Measurements from ENCODE around the gene GNAQ. TPM values are rescaled to one million over a fixed set of nuclear protein-coding genes. Genes with fewer than 3 reads are reported as not detected.

GNAQ gene
- polyA plus RNA-seq, 1 donor (not counting 4 experiments of a cell fraction or from before 2014, with no cell fraction given) = 64.3 TPM

GRCh38 chr9:78000221-78000620 lies 31.4 kb downstream of the GNAQ start:
- dilution Hi-C loops (cut with MboI; ENCODE audit: extremely low pct_ligation_motif_present, low sequenced_read_pairs) = no loop called here
- Histone ChIP-seq H3K4me3 (ENCODE audit: control insufficient read depth in 2 of 3, extremely low read depth in 1 of 3, insufficient read depth in 2 of 3, low read depth in 1 of 3, low read length in 3 of 3) (no peak overlapping the region), H3K9ac (ENCODE audit: control insufficient read depth, extremely low read depth, insufficient read depth, low read length) (no peak overlapping the region), H3K9me1 (ENCODE audit: control insufficient read depth, extremely low read depth, insufficient read depth, low read length) (no peaks in the 10 kb centered on the region), H3K4me1 (ENCODE audit: control insufficient read depth, extremely low read depth, insufficient read depth, low read length) (peaks cover 27% of the 10 kb centered on the region), H3K36me3 (ENCODE audit: control insufficient read depth in 2 of 2, extremely low read depth in 1 of 2, insufficient read depth in 2 of 2, low read length in 2 of 2) (peaks cover 0 to 6% of the 10 kb centered on the region in 2 experiments), H3K27me3 (ENCODE audit: control insufficient read depth, extremely low read depth, insufficient read depth, low read length) (no peaks in the 10 kb centered on the region), H3K9me3 (ENCODE audit: control insufficient read depth, low read depth, low read length) (no peaks in the 10 kb centered on the region), H4K20me1 (ENCODE audit: control insufficient read depth, extremely low read depth, insufficient read depth, low read length) (peaks cover 7% of the 10 kb centered on the region), H2AFZ (ENCODE audit: control insufficient read depth, low read length) (no peak overlapping the region), H3K79me2 (ENCODE audit: control insufficient read depth, insufficient read depth, low read length) (peaks cover 90% of the 10 kb centered on the region), H3K27ac (ENCODE audit: control insufficient read depth, insufficient read depth, low read length) (no peak overlapping the region), H3K4me2 (ENCODE audit: control insufficient read depth, extremely low read depth, insufficient read depth, low read depth, low read length) (no peak overlapping the region)
- FAIRE-seq (no peak), DNase-seq (ENCODE audit: low read depth, low spot score) (no peak)
- TF ChIP-seq, protein P1, sequence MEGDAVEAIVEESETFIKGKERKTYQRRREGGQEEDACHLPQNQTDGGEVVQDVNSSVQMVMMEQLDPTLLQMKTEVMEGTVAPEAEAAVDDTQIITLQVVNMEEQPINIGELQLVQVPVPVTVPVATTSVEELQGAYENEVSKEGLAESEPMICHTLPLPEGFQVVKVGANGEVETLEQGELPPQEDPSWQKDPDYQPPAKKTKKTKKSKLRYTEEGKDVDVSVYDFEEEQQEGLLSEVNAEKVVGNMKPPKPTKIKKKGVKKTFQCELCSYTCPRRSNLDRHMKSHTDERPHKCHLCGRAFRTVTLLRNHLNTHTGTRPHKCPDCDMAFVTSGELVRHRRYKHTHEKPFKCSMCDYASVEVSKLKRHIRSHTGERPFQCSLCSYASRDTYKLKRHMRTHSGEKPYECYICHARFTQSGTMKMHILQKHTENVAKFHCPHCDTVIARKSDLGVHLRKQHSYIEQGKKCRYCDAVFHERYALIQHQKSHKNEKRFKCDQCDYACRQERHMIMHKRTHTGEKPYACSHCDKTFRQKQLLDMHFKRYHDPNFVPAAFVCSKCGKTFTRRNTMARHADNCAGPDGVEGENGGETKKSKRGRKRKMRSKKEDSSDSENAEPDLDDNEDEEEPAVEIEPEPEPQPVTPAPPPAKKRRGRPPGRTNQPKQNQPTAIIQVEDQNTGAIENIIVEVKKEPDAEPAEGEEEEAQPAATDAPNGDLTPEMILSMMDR (optimal IDR thresholded peaks at IDR 0.05 in 1 of 3, IDR thresholded peaks at IDR 0.05 in 1 of 3, conservative IDR thresholded peaks at IDR 0.05 in 1 of 3; ENCODE audit: extremely low read depth in 1 of 3, insufficient read depth in 2 of 3, low read length in 3 of 3) = no peak
- no peak for TF ChIP-seq EZH2 (IDR thresholded peaks at IDR 0.05; ENCODE audit: low read length)

DNA sequence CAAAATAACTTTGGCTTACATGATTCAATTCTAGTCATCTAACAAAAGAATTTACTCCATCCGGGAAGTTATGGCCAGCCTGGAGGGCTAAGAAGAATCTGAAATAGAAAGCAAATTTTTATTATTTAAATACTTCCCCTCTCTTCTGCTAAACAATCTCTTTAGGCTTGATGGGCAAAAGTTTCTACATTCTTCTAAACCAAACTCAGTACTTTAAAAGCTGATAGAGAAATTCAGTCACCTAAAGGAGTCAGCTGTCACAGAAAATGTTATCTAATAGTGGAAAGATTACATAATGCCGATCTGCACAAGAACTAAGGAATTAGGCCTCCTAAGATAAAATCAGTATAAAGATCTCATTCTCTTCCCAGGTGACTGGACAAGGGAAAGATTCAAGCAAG lies 32.4 kb downstream of the GNAQ start:
- Histone ChIP-seq H3K4me2 (ENCODE audit: control insufficient read depth, extremely low read depth, insufficient read depth, low read depth, low read length) (peak overlapping the region; percentile 36), H3K36me3 (ENCODE audit: control insufficient read depth in 2 of 2, extremely low read depth in 1 of 2, insufficient read depth in 2 of 2, low read length in 2 of 2) (peaks cover 0 to 6% of the 10 kb centered on the region in 2 experiments), H3K9ac (ENCODE audit: control insufficient read depth, extremely low read depth, insufficient read depth, low read length) (no peak overlapping the region), H3K9me3 (ENCODE audit: control insufficient read depth, low read depth, low read length) (no peaks in the 10 kb centered on the region), H3K4me1 (ENCODE audit: control insufficient read depth, extremely low read depth, insufficient read depth, low read length) (peaks cover 27% of the 10 kb centered on the region), H4K20me1 (ENCODE audit: control insufficient read depth, extremely low read depth, insufficient read depth, low read length) (peaks cover 4% of the 10 kb centered on the region), H3K9me1 (ENCODE audit: control insufficient read depth, extremely low read depth, insufficient read depth, low read length) (no peaks in the 10 kb centered on the region), H3K79me2 (ENCODE audit: control insufficient read depth, insufficient read depth, low read length) (peaks cover 90% of the 10 kb centered on the region), H3K27ac (ENCODE audit: control insufficient read depth, insufficient read depth, low read length) (no peak overlapping the region), H3K27me3 (ENCODE audit: control insufficient read depth, extremely low read depth, insufficient read depth, low read length) (no peaks in the 10 kb centered on the region), H3K4me3 (ENCODE audit: control insufficient read depth in 2 of 3, extremely low read depth in 1 of 3, insufficient read depth in 2 of 3, low read depth in 1 of 3, low read length in 3 of 3) (no peak overlapping the region), H2AFZ (ENCODE audit: control insufficient read depth, low read length) (no peak overlapping the region)
- dilution Hi-C loops (cut with MboI; ENCODE audit: extremely low pct_ligation_motif_present, low sequenced_read_pairs) = no loop called here
- DNase-seq (ENCODE audit: low read depth, low spot score) (no peak), FAIRE-seq (no peak)
- no peak for TF ChIP-seq EZH2 (IDR thresholded peaks at IDR 0.05; ENCODE audit: low read length)
- TF ChIP-seq, protein P1 (optimal IDR thresholded peaks at IDR 0.05 in 1 of 3, IDR thresholded peaks at IDR 0.05 in 1 of 3, conservative IDR thresholded peaks at IDR 0.05 in 1 of 3; ENCODE audit: extremely low read depth in 1 of 3, insufficient read depth in 2 of 3, low read length in 3 of 3) = no peak

Measured in keratinocyte (primary cell).